NCI-H748 treated with DMSO at 0.1 percent for 48 hours (cell line): Measurements from ENCODE around the gene KIF24.
"Not testable (repeated sequence)": the region's sequence is repeated elsewhere in the genome, so short reads cannot be mapped to it uniquely, and the experiment has no call there.

Experiments
- DNase-seq: peaks from one replicate; lab custom pipeline; 2025; lab: John Stamatoyannopoulos, UW

The KIF24 gene

DNA sequence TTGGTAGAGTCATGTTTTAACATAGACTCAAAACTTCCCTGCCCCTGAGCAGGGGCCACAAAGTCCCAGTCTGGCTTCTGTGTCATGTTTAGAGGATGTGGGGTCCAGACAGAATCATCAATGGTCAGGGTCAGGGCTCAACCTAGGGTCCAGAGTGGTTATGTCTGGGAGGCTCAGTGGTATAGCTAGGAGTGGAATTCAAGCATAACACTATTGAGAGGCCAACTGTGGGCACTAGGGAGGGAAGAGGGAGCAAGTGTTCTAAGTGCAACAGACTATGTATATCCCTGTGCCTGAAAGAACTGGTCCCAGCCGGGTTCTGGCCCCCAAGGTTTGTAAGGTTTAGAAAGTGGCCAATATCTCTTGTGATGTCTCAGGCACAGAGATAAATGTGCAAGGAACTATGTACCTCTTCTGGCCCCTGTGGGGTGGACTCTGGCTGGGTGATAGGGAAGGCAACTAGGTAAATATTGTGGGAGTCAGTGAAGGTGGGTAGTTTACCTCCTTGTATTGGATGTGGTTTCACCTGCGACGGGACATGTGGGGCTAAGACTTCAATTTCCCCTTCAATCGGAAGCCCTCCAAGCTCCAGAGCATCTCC, 33.6 kb upstream of the KIF24 start:
- no peak for DNase-seq

GRCh38 chr9:34352957-34353356, 23.9 kb upstream of the KIF24 start:
- DNase-seq: not testable (repeated sequence)

DNA sequence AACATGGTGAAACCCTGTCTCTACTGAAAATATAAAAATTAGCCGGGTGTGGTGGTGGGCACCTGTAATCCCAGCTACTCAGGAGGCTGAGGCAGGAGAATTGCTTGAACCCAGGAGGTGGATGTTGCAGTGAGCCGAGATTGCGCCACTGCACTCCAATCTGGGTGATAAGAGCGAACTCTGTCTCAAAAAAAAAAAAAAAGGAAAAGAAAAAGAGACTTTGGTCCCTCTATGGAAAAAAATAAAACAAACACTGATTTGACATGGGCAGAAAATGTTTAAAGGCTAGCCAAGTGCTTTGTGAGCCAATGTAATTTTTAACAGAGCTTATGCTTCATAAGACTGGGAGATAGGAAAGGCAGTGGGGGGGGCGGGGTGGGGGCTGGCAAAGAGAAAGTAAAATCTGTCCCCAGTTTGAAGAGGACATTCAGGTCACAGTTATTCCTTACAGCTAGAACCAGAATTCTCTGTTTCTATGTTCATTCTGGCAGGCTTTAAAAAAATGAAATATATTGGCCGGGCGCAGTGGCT, 23.1 kb upstream of the KIF24 start:
- not testable (repeated sequence) for DNase-seq

GRCh38 chr9:34349324-34349723, 20.3 kb upstream of the KIF24 start:
- no peak for DNase-seq

DNA sequence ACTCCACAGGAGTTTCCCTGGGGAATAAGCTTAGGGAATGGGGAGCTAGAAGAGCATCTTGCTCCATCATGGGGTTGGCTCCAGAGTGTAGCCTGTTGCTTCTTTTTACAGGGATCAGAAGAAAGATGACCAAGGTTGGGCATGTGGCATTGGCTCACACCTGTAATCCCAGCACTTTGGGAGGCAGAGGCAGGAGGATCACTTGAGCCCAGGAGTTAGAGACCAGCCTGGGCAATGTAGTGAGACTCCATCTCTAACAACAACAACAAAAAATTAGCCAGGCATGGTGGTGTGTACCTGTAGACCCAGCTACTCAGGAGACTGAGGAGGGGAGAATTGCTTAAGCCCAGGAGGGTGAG, 18.7 kb upstream of the KIF24 start:
- no peak for DNase-seq

DNA sequence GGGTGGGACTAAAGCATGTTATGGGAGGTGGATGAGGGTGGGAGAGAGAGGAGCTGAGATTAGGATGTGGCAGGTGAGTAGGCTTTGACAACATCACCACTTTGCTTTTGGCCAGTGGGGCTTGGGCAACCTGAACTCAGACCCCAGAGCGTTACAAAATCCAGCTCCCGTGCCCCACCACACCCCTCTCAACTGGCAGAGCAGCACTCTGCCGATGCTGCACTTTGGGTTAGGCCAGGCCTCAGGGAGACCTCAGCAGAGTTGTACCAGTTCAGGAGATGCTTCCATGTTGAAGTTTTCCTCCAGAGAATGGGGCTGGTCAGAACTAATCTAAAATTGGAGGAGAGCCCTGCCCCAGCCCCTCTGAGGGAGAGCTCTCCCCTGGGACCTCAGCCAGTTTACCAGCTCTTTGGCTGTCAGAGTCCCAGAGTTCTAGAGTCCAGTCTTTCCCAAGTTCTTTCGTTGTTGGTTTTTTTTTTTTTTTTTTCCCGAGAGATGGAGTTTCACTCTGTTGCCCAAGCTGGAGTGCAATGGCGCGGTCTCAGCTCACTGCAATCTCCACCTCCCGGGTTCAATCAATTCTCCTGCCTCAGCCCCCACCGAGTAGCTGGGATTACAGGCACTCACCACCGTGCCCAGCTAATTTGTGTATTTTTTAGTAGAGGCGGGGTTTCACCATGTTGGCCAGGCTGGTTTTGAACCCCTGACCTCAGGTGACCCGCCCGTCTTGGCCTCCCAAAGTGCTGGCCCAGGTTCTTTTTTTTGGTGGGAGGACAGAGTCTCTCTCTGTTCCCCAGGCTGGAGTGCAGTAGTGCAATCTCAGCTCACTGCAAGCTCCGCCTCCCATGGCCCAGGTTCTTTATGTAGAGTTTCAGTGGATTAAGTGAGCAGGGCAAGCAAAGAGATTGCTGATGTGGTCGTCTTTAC, 18.1 kb upstream of the KIF24 start:
- no peak for DNase-seq

DNA sequence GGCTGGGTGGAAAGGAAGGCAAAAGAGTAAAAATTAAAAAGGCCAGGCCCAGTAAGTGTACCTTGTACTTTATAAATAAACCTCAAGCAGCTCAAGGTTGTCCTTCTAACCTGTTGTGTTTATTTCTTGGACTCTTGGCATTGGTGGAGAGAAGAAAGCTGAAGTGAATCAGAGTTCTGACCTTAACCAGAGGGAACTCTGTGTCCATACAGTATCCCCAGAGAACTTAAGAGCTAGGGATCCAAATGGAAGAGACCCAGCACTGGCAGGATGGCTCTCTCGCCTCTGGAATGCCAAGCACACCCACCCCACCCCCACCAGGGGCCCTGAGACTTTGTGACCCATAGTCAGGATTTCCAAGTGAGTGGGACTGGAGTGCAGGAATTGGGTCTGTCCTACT, 14.5 kb upstream of the KIF24 start:
- DNase-seq: no peak

- no peak for DNase-seq
Measured at GRCh38 chr9:34343090-34343489, 14.0 kb upstream of the KIF24 start.

- no peak for DNase-seq
Measured at GRCh38 chr9:34341659-34342295, 12.7 kb upstream of the KIF24 start.

GRCh38 chr9:34338665-34339385, 9.8 kb upstream of the KIF24 start:
- DNase-seq: no peak

DNA sequence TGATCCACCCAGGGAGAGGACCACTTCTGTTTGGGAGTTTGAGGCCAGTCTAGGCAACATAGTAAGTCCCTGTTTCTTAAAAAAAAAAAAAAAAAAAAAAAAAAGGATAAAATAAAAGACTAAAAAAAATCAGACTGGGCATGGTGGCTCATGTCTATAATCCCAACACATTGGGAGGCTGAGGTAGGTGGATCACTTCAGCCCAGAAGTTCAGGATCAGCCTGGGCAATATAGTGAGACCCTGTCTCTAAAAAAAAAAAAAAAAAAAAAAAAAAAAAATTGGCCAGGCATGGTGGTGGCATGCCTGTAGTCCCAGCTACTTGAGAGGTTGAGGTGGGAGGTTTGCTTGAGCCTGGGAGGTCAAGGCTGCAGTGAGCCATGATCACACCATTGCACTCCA, 9.0 kb upstream of the KIF24 start:
- not testable (repeated sequence) for DNase-seq

GRCh38 chr9:34337403-34337802, 8.3 kb upstream of the KIF24 start:
- DNase-seq: no peak

DNA sequence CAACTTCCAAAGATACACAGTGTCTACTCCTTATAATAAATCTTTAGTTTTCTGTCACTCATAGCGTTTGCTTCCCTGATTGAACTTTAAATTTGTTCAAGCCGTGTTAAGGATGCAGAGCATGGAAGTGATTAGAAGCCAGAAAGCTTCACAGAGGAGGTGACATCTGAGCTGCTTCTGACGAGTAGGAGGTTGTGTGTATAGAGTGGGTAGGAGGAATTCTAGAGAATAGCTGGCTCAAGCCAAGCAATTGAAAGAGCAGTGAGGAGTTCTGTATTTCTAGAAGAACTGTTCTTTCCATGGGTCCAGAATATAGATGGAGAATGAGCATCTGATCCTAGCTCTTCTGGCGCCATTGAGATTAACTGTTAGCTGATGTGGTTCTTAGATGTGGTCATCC, 6.3 kb upstream of the KIF24 start:
- no peak for DNase-seq

- DNase-seq: no peak
Measured at GRCh38 chr9:34334916-34335315, 5.8 kb upstream of the KIF24 start.

GRCh38 chr9:34334337-34334824, 5.3 kb upstream of the KIF24 start:
- DNase-seq: no peak

- DNase-seq: no peak
Measured at GRCh38 chr9:34333836-34334235, 4.8 kb upstream of the KIF24 start.

GRCh38 chr9:34332076-34332964, 3.3 kb upstream of the KIF24 start:
- DNase-seq: peak; percentile 30

DNA sequence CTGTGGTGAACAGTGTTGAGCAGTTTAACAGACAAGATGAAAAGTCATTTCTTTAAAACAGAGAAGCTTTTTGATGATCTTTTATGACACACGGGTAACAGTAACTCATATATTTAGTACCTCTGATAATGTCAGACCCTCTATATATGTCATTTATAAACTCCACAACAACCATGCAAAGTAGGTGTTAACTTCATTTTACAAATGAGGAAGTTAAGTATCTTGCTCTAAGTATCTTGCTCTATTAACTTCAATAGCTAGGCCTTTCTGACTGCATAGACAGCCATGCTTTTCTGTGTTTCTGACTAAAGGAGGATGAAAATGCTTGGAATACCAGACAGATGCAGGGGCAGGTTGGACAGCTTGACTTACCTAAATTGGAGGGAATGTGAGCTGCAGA, 2.1 kb upstream of the KIF24 start:
- DNase-seq: no peak

- DNase-seq: peak; percentile 72
Measured at GRCh38 chr9:34328500-34328986, 525 bp downstream of the KIF24 start.

DNA sequence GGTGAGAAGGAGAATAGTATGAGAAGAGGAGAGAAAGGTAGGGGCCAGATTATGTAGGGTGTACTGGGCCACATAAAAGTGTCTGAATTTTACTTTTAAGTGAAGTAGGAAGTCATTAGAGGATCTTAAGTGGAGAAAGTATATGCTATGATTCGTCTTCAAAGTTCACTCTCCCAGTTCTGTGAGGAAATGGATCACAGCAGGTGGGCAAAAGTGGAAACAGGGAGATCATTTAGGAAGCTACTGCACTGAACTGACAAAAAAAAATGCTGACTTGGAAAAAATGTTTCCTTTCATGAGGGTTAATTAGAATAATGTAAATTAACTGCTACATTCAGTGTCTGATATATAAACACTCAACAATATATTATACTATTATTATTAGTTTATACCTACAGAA, 2.4 kb downstream of the KIF24 start:
- no peak for DNase-seq
